GM23338 (cell line): ENCODE results near the gene MBD2. TPM values are rescaled to one million over a fixed set of nuclear protein-coding genes. Genes with fewer than 3 reads are reported as not detected.

Experiments used
- ATAC-seq: fragments of 200-7000 bp; cut with Tn5 transposase; 3 replicates; pipeline ENCODE4 v1.9.1; 2020
- DNase-seq: peaks from one replicate; pipeline ENCODE4 v3.0.0-alpha.2; 2015; ENCODE audit warnings: low spot score
- H2AFZ ChIP-seq: fragments of 200-600 bp; sonication (generic); 2 replicates; pipeline ENCODE4 v1.8.0; 2016; ENCODE audit warnings: antibody characterized with exemption, mild to moderate bottlenecking, moderate library complexity
- H3F3A ChIP-seq: fragments of 200-600 bp; sonication (generic); replicated peaks from 2 replicates; pipeline ENCODE4 v1.8.0; 2017; ENCODE audit warnings: antibody characterized with exemption, mixed run types, low read depth
- H3K27ac ChIP-seq: fragments of 200-600 bp; sonication (generic); 2 replicates; pipeline ENCODE4 v1.6.1; 2016; ENCODE audit warnings: low read depth
- H3K27me3 ChIP-seq: fragments of 200-600 bp; sonication (generic); 2 replicates; pipeline ENCODE4 v1.8.0; 2016; ENCODE audit warnings: mild to moderate bottlenecking, mixed run types, moderate library complexity; ENCODE audit not compliant: insufficient read depth
- H3K36me3 ChIP-seq: fragments of 200-600 bp; sonication (generic); 2 replicates; pipeline ENCODE4 v1.8.0; 2016; ENCODE audit warnings: mild to moderate bottlenecking; ENCODE audit not compliant: insufficient read depth
- H3K4me1 ChIP-seq: fragments of 200-600 bp; sonication (generic); 2 replicates; pipeline ENCODE4 v1.8.0; 2016; ENCODE audit warnings: mild to moderate bottlenecking, moderate library complexity; ENCODE audit not compliant: insufficient read depth
- H3K4me2 ChIP-seq: fragments of 200-600 bp; sonication (generic); 2 replicates; pipeline ENCODE4 v1.7.1; 2017; ENCODE audit warnings: mixed run types
- H3K4me3 ChIP-seq: fragments of 200-600 bp; sonication (generic); 2 replicates; pipeline ENCODE4 v1.6.1; 2016; ENCODE audit warnings: mixed run types
- H3K79me2 ChIP-seq: fragments of 200-600 bp; sonication (generic); replicated peaks from 2 replicates; pipeline ENCODE4 v1.8.0; 2017; ENCODE audit warnings: mild to moderate bottlenecking; ENCODE audit not compliant: insufficient read depth
- H3K9me2 ChIP-seq: fragments of 200-600 bp; sonication (generic); 2 replicates; pipeline ENCODE4 v1.8.0; 2017; ENCODE audit not compliant: insufficient read depth
- H4K20me1 ChIP-seq: fragments of 200-600 bp; sonication (generic); replicated peaks from 2 replicates; pipeline ENCODE4 v1.8.0; 2017; ENCODE audit warnings: mild to moderate bottlenecking; ENCODE audit not compliant: insufficient read depth
- H3K27ac Mint-ChIP-seq: 2 replicates; pipeline ENCODE4 v1.8.0; 2020; ENCODE audit warnings: inconsistent platforms, mild to moderate bottlenecking, moderate library complexity, mixed read lengths
- H3K27me3 Mint-ChIP-seq: 3 replicates; pipeline ENCODE4 v1.8.0; 2022; ENCODE audit warnings: low read depth, mild to moderate bottlenecking, moderate library complexity, mixed read lengths, inconsistent platforms; ENCODE audit not compliant: insufficient read depth, poor library complexity
- H3K36me3 Mint-ChIP-seq: 3 replicates; pipeline ENCODE4 v1.8.0; 2021; ENCODE audit warnings: low read depth, mild to moderate bottlenecking, inconsistent platforms, moderate library complexity, mixed read lengths
- H3K4me1 Mint-ChIP-seq: 3 replicates; pipeline ENCODE4 v1.8.0; 2020; ENCODE audit warnings: mild to moderate bottlenecking, inconsistent platforms, mixed read lengths
- H3K4me3 Mint-ChIP-seq: 3 replicates; pipeline ENCODE4 v1.8.0; 2021; ENCODE audit warnings: moderate library complexity, mild to moderate bottlenecking, inconsistent platforms, mixed read lengths
- H3K9me3 Mint-ChIP-seq: 3 replicates; pipeline ENCODE4 v1.8.0; 2020; ENCODE audit warnings: moderate library complexity, mild to moderate bottlenecking, inconsistent platforms, mixed read lengths
- CREB1 ChIP-seq: fragments of 250-450 bp; sonication (Bioruptor Pico); IDR thresholded peaks from 2 replicates; pipeline ENCODE4 v1.5.0; 2020; ENCODE audit warnings: low read depth, mild to moderate bottlenecking, moderate library complexity
- ETS1 ChIP-seq: IDR thresholded peaks from 2 replicates; pipeline ENCODE4 v1.6.1; 2016; ENCODE audit warnings: antibody characterized with exemption
- EZH2 ChIP-seq: fragments of 200-600 bp; sonication (generic); IDR thresholded peaks from one replicate; pipeline ENCODE4 v1.8.0; 2017; ENCODE audit warnings: antibody characterized with exemption, mild to moderate bottlenecking, low read depth; ENCODE audit not compliant: unreplicated experiment
- EZH2phosphoT487 ChIP-seq: fragments of 200-600 bp; sonication (generic); IDR thresholded peaks from one replicate; pipeline ENCODE4 v1.8.1; 2018; ENCODE audit warnings: antibody characterized with exemption; ENCODE audit not compliant: unreplicated experiment
- JUNB ChIP-seq: IDR thresholded peaks from one replicate; pipeline ENCODE4 v1.6.1; 2016; ENCODE audit warnings: antibody characterized with exemption; ENCODE audit not compliant: unreplicated experiment
- NANOG ChIP-seq: IDR thresholded peaks from 2 replicates; pipeline ENCODE4 v1.6.1; 2016; ENCODE audit warnings: antibody characterized with exemption, borderline replicate concordance
- POLR2AphosphoS5 ChIP-seq: IDR thresholded peaks from 2 replicates; pipeline ENCODE4 v1.6.1; 2016; ENCODE audit warnings: antibody characterized with exemption, low read depth
- REST ChIP-seq: IDR thresholded peaks from one replicate; pipeline ENCODE4 v1.6.1; 2018; ENCODE audit warnings: antibody characterized with exemption; ENCODE audit not compliant: unreplicated experiment
- STAT1 ChIP-seq: IDR thresholded peaks from one replicate; pipeline ENCODE4 v1.6.1; 2016; ENCODE audit warnings: antibody characterized with exemption; ENCODE audit not compliant: unreplicated experiment
- ZNF114 ChIP-seq: fragments of 250-450 bp; sonication (Bioruptor Pico); IDR thresholded peaks from 2 replicates; pipeline ENCODE4 v1.5.0; 2020; ENCODE audit warnings: mild to moderate bottlenecking, moderate library complexity
- ZNF331 ChIP-seq: fragments of 250-450 bp; sonication (Bioruptor Pico); IDR thresholded peaks from 2 replicates; pipeline ENCODE4 v1.5.0; 2020; ENCODE audit warnings: low read depth, mild to moderate bottlenecking, moderate library complexity
- polyA plus RNA-seq: library from polyadenylated mRNA; unstranded; fragments of >200 nt; fragmentation: Nextera tagmentation; extraction: Ambion mirVana; gene quantifications from 2 replicates; pipeline ENCODE4 v1.2.1, GENCODE V29; 2016
- total RNA-seq: library from RNA; depleted of rRNA; stranded (reverse); fragments of >200 nt; shearing (Covaris generic); gene quantifications from 2 replicates; pipeline ENCODE4 v1.2.3, GENCODE V29; 2014
- TF ChIP-seq, protein P1 (sequence below): fragments of 250-450 bp; sonication (Bioruptor Pico); IDR thresholded peaks from 2 replicates; pipeline ENCODE4 v1.5.0; 2020; ENCODE audit warnings: mild to moderate bottlenecking, moderate library complexity
- TF ChIP-seq, protein P2 (sequence below), 2 experiments: fragments of 200-600 bp in 1 of 2; sonication (generic) in 1 of 2; conservative IDR thresholded peaks; 2 replicates each; pipeline versions ENCODE4 v1.5.1 to v1.6.1; 2016 to 2017; ENCODE audit warnings: antibody characterized with exemption in 2 of 2, low read depth in 2 of 2, mild to moderate bottlenecking in 2 of 2, moderate library complexity in 1 of 2

MBD2 gene
- total and polyA plus RNA-seq, 2 experiments from 2014 or later, result 11.2 to 39.2 TPM

DNA sequence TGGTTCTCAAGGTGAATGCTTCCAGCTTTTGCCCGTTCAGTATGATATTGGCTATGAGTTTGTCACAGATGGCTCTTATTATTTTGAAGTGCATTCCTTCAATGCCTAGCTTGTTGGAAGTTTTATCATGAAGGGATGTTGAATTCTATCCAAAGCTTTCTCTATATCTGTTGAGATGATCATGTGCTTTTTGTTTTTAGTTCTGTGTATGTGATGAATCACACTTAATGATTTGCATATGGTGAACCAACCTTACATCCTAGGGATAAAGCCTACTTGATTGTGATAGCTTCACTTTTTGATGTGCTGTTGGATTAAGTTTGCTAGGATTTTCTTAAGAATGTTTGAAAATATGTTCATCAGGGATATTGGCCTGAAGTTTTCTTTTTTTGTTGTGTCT, 112.1 kb downstream of the MBD2 start:
- no peak for TF ChIP-seq EZH2
- no peak for TF ChIP-seq JUNB
- TF ChIP-seq, protein P1, sequence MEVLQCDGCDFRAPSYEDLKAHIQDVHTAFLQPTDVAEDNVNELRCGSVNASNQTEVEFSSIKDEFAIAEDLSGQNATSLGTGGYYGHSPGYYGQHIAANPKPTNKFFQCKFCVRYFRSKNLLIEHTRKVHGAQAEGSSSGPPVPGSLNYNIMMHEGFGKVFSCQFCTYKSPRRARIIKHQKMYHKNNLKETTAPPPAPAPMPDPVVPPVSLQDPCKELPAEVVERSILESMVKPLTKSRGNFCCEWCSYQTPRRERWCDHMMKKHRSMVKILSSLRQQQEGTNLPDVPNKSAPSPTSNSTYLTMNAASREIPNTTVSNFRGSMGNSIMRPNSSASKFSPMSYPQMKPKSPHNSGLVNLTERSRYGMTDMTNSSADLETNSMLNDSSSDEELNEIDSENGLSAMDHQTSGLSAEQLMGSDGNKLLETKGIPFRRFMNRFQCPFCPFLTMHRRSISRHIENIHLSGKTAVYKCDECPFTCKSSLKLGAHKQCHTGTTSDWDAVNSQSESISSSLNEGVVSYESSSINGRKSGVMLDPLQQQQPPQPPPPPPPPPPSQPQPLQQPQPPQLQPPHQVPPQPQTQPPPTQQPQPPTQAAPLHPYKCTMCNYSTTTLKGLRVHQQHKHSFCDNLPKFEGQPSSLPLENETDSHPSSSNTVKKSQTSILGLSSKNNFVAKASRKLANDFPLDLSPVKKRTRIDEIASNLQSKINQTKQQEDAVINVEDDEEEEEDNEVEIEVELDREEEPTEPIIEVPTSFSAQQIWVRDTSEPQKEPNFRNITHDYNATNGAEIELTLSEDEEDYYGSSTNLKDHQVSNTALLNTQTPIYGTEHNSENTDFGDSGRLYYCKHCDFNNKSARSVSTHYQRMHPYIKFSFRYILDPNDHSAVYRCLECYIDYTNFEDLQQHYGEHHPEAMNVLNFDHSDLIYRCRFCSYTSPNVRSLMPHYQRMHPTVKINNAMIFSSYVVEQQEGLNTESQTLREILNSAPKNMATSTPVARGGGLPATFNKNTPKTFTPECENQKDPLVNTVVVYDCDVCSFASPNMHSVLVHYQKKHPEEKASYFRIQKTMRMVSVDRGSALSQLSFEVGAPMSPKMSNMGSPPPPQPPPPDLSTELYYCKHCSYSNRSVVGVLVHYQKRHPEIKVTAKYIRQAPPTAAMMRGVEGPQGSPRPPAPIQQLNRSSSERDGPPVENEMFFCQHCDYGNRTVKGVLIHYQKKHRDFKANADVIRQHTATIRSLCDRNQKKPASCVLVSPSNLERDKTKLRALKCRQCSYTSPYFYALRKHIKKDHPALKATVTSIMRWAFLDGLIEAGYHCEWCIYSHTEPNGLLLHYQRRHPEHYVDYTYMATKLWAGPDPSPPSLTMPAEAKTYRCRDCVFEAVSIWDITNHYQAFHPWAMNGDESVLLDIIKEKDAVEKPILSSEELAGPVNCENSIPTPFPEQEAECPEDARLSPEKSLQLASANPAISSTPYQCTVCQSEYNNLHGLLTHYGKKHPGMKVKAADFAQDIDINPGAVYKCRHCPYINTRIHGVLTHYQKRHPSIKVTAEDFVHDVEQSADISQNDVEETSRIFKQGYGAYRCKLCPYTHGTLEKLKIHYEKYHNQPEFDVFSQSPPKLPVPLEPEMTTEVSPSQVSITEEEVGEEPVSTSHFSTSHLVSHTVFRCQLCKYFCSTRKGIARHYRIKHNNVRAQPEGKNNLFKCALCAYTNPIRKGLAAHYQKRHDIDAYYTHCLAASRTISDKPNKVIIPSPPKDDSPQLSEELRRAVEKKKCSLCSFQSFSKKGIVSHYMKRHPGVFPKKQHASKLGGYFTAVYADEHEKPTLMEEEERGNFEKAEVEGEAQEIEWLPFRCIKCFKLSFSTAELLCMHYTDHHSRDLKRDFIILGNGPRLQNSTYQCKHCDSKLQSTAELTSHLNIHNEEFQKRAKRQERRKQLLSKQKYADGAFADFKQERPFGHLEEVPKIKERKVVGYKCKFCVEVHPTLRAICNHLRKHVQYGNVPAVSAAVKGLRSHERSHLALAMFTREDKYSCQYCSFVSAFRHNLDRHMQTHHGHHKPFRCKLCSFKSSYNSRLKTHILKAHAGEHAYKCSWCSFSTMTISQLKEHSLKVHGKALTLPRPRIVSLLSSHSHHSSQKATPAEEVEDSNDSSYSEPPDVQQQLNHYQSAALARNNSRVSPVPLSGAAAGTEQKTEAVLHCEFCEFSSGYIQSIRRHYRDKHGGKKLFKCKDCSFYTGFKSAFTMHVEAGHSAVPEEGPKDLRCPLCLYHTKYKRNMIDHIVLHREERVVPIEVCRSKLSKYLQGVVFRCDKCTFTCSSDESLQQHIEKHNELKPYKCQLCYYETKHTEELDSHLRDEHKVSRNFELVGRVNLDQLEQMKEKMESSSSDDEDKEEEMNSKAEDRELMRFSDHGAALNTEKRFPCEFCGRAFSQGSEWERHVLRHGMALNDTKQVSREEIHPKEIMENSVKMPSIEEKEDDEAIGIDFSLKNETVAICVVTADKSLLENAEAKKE (CRISPR knock-in tag), result no peak
- TF ChIP-seq ETS1, result no peak
- TF ChIP-seq, protein P2, sequence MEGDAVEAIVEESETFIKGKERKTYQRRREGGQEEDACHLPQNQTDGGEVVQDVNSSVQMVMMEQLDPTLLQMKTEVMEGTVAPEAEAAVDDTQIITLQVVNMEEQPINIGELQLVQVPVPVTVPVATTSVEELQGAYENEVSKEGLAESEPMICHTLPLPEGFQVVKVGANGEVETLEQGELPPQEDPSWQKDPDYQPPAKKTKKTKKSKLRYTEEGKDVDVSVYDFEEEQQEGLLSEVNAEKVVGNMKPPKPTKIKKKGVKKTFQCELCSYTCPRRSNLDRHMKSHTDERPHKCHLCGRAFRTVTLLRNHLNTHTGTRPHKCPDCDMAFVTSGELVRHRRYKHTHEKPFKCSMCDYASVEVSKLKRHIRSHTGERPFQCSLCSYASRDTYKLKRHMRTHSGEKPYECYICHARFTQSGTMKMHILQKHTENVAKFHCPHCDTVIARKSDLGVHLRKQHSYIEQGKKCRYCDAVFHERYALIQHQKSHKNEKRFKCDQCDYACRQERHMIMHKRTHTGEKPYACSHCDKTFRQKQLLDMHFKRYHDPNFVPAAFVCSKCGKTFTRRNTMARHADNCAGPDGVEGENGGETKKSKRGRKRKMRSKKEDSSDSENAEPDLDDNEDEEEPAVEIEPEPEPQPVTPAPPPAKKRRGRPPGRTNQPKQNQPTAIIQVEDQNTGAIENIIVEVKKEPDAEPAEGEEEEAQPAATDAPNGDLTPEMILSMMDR (conservative IDR thresholded peaks at IDR 0.05; ENCODE audit: low read depth in 2 of 2), result no peak
- no peak for TF ChIP-seq STAT1
- no peak for TF ChIP-seq REST
- TF ChIP-seq POLR2AphosphoS5, result no peak
- TF ChIP-seq EZH2phosphoT487, result no peak
- no peak for TF ChIP-seq ZNF331 (CRISPR knock-in tag)
- no peak for TF ChIP-seq NANOG
- no peak for TF ChIP-seq CREB1 (CRISPR knock-in tag)
- no peak for TF ChIP-seq ZNF114 (CRISPR knock-in tag)
- Histone ChIP-seq H3K27me3 (no peaks in the 10 kb centered on the region), H3F3A (no peaks in the 10 kb centered on the region), H3K4me1 (peaks cover 5% of the 10 kb centered on the region; the same call in 1 of the 2 replicates), H3K9me2 (no peaks in the 10 kb centered on the region; the same call in 1 of the 2 replicates), H2AFZ (no peak overlapping the region), H3K27ac (no peak overlapping the region), H3K36me3 (no peaks in the 10 kb centered on the region), H3K4me3 (no peak overlapping the region), H3K79me2 (no peaks in the 10 kb centered on the region), H3K4me2 (no peak overlapping the region), H4K20me1 (no peaks in the 10 kb centered on the region)
- no peaks in the 10 kb centered on the region; the same call in 2 of the 3 replicates for H3K9me3 Mint-ChIP-seq
- H3K27ac Mint-ChIP-seq, result no peak overlapping the region
- DNase-seq, result no peak
- H3K27me3 Mint-ChIP-seq, result peaks cover 2% of the 10 kb centered on the region
- peaks cover 13% of the 10 kb centered on the region for H3K4me1 Mint-ChIP-seq
- H3K4me3 Mint-ChIP-seq, result no peak overlapping the region
- ATAC-seq, result no peak
- H3K36me3 Mint-ChIP-seq, result no peaks in the 10 kb centered on the region
